ENCODE results near the gene PDCL2. TPM values are rescaled to one million over a fixed set of nuclear protein-coding genes. Genes with fewer than 3 reads are reported as not detected.
"Not testable (repeated sequence)": the region's sequence is repeated elsewhere in the genome, so short reads cannot be mapped to it uniquely, and the experiment has no call there.

The PDCL2 gene
- total and polyA plus RNA-seq, 2 experiments from 2014 or later: not detected

DNA sequence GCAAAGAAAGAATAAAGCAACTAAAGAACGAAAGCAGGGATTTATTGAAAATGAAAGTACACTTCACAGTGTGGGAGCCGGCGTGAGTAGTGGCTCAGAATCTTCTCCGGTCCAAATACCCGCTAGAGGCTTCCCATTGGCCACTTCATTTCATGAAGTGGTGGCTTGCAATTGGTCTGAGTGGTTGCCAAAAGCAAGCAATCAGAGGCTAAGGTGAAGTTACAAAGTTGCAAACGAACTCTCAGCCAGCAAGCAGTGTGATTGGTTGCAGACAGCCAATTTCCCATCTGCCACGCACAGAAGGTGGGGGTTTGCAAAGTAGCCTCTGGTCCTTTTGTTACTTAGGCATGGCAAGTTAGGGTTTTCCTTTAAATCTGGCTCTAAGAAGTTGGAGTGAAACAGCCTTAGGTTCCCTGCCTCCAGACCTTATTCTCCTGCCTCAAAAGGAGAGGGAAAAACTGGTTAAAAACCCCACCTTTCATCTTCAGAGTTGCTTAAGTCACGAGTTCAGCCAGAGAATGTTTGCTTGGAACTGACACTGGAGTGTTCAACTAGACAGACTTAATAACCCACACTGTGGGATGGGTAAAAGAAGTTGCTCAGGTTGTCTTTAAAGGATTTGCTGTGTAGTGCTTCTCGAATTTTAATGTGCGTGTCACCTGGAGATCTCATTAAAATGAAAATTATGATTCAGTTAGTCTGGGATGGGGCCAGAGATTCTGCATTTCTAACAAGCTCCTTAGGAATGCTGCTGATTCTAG, 38.4 kb downstream of the PDCL2 start:
- no peaks in the 10 kb centered on the region for H3K9me2 ChIP-seq (ENCODE audit: insufficient read depth)
- no peaks in the 10 kb centered on the region for H3K36me3 ChIP-seq (ENCODE audit: low read depth)
- H3K79me2 ChIP-seq (ENCODE audit: insufficient read depth): 0 out of 2 replicates have a peak, but pooled peaks cover under 1% of the 10 kb centered on the region
- H3K9ac ChIP-seq: peak overlapping the region; percentile 73
- no peaks in the 10 kb centered on the region for H3K9me3 ChIP-seq (ENCODE audit: low read depth)
- TF ChIP-seq EZH2 (IDR thresholded peaks at IDR 0.05; ENCODE audit: insufficient read depth, poor library complexity, severe bottlenecking) (no peak), EZH2phosphoT487 (IDR thresholded peaks at IDR 0.05; ENCODE audit: insufficient read depth, low read depth) (no peak)
- H2AFZ ChIP-seq: peak overlapping the region; percentile 80
- peak overlapping the region; percentile 49 for H3K27ac ChIP-seq
- H3F3A ChIP-seq (ENCODE audit: insufficient read depth): peaks cover 25% of the 10 kb centered on the region
- H3K4me3 ChIP-seq: peak overlapping the region; percentile 73
- in situ Hi-C loops (cut with MboI): loop anchor here (25.0 kb wide), 1 partner anchor 541 kb away; no protein-coding TSS in a partner anchor
- no peaks in the 10 kb centered on the region for H3K27me3 ChIP-seq (replicated peaks; ENCODE audit: insufficient read depth)
- DNase-seq: peak; percentile 84
- peak overlapping the region; percentile 81 for H3K4me2 ChIP-seq (ENCODE audit: unreplicated experiment)
- 36 to 39% methylated on average over 10 of the region's 10 CpGs for WGBS, 2 experiments (ENCODE audit: low coverage in 1 of 2, low lambda C conversion rate in 2 of 2, missing lambda C conversion rate in 2 of 2)
- no peaks in the 10 kb centered on the region for H4K20me1 ChIP-seq (ENCODE audit: insufficient read depth)
- peaks cover 21% of the 10 kb centered on the region for H3K4me1 ChIP-seq (ENCODE audit: insufficient read depth)

DNA sequence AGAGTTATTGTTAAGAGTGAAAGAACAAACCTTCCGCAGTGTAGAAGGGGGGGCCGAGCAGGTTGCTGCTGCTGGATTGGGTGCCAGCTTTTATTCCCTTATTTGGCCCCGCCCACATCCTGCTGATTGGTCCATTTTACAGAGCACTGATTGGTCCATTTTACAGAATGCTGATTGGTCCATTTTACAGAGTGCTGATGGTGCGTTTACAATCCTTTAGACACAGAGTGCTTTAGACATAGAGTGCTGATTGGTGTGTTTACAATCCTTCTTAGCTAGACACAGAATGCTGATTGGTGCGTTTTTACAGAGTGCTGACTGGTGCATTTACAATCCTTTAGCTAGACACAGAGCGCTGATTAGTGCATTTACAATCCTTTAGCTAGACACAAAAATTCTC, 40.1 kb downstream of the PDCL2 start:
- 81 to 83% methylated on average over 6 of the region's 6 CpGs for WGBS, 2 experiments (ENCODE audit: low coverage in 1 of 2, low lambda C conversion rate in 2 of 2, missing lambda C conversion rate in 2 of 2)
- not testable (repeated sequence) for H3K4me2 ChIP-seq (ENCODE audit: unreplicated experiment); H3K9me3 ChIP-seq (ENCODE audit: low read depth); H2AFZ ChIP-seq; H3K27me3 ChIP-seq (replicated peaks; ENCODE audit: insufficient read depth); H3K27ac ChIP-seq; H4K20me1 ChIP-seq (ENCODE audit: insufficient read depth); H3K9ac ChIP-seq; H3K4me3 ChIP-seq; H3K79me2 ChIP-seq (ENCODE audit: insufficient read depth); DNase-seq; H3K9me2 ChIP-seq (ENCODE audit: insufficient read depth); H3K36me3 ChIP-seq (ENCODE audit: low read depth)
- in situ Hi-C loops (cut with MboI): loop anchor here (25.0 kb wide), 1 partner anchor 540 kb away; no protein-coding TSS in a partner anchor
- Histone ChIP-seq H3K4me1 (ENCODE audit: insufficient read depth) (peaks cover 30% of the 10 kb centered on the region), H3F3A (ENCODE audit: insufficient read depth) (peaks cover 41% of the 10 kb centered on the region)

DNA sequence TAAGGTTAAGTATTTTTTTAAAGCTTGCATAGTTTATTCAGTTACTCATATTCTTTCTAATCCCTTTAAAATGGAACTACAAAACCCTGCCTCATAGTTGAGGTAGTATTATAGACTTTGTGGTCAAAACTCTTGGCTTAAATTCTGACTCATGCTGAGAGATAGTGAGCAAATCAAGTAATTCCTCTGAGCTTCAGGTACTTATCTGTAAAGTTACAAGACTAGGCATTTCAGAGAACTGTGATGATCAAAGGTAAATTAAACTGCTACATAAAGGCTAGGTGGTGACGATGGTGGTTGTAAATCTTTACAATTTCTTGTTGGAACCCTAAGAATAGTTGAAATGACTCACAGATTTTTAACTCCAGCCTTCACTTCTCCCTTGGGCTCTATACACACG, 42.2 kb downstream of the PDCL2 start:
- no peak overlapping the region for H2AFZ ChIP-seq
- in situ Hi-C loops (cut with MboI): loop anchor here (25.0 kb wide), 1 partner anchor 538 kb away; no protein-coding TSS in a partner anchor
- no peak overlapping the region for H3K9ac ChIP-seq
- no peaks in the 10 kb centered on the region for H3K9me3 ChIP-seq (ENCODE audit: low read depth)
- peak overlapping the region; percentile 47 for H3K27ac ChIP-seq
- 26 to 34% methylated on average over 2 of the region's 2 CpGs for WGBS, 2 experiments (ENCODE audit: low coverage in 1 of 2, low lambda C conversion rate in 2 of 2, missing lambda C conversion rate in 2 of 2)
- H3K4me3 ChIP-seq: peak overlapping the region; percentile 17; the same call in 1 of the 2 replicates
- no peaks in the 10 kb centered on the region for H4K20me1 ChIP-seq (ENCODE audit: insufficient read depth)
- peak overlapping the region; percentile 54 for H3K4me2 ChIP-seq (ENCODE audit: unreplicated experiment)
- no peak for TF ChIP-seq EZH2phosphoT487 (IDR thresholded peaks at IDR 0.05; ENCODE audit: insufficient read depth, low read depth)
- peak; percentile 86 for DNase-seq
- H3K36me3 ChIP-seq (ENCODE audit: low read depth): no peaks in the 10 kb centered on the region
- H3K27me3 ChIP-seq (replicated peaks; ENCODE audit: insufficient read depth): no peaks in the 10 kb centered on the region
- no peaks in the 10 kb centered on the region for H3K9me2 ChIP-seq (ENCODE audit: insufficient read depth)
- peaks cover 47% of the 10 kb centered on the region for H3F3A ChIP-seq (ENCODE audit: insufficient read depth)
- H3K4me1 ChIP-seq (ENCODE audit: insufficient read depth): peaks cover 30% of the 10 kb centered on the region
- H3K79me2 ChIP-seq (ENCODE audit: insufficient read depth): peaks cover 12% of the 10 kb centered on the region

DNA sequence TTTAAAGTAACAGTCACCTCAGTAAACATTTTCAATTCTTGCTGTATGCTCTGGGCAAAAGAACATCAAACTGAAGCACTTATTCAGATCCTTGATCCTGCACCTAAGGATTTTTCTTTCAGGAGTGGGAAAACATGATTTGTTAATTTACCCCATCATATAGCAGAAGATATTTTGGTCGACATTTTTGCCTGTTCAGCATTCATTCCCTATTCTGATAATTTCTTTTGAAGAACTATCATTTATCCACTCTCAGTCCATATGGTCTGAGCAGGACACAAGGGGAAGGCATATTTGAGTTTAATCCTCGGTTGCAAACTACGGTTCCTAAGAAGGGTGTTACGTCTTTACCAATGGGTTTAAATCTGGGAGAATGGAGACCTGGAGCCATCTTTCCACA, 44.1 kb downstream of the PDCL2 start:
- Histone ChIP-seq H3K9ac (peak overlapping the region; percentile 89), H3K79me2 (ENCODE audit: insufficient read depth) (peaks cover 32% of the 10 kb centered on the region), H4K20me1 (ENCODE audit: insufficient read depth) (no peaks in the 10 kb centered on the region), H3K36me3 (ENCODE audit: low read depth) (no peaks in the 10 kb centered on the region), H3K4me2 (ENCODE audit: unreplicated experiment) (peak overlapping the region; percentile 85), H3K4me1 (ENCODE audit: insufficient read depth) (peaks cover 43% of the 10 kb centered on the region), H3K4me3 (peak overlapping the region; percentile 82), H3K9me2 (ENCODE audit: insufficient read depth) (no peaks in the 10 kb centered on the region), H3K9me3 (ENCODE audit: low read depth) (no peaks in the 10 kb centered on the region), H2AFZ (peak overlapping the region; percentile 88), H3K27ac (peak overlapping the region; percentile 89), H3F3A (ENCODE audit: insufficient read depth) (peaks cover 58% of the 10 kb centered on the region), H3K27me3 (replicated peaks; ENCODE audit: insufficient read depth) (no peaks in the 10 kb centered on the region)
- TF ChIP-seq EZH2 (IDR thresholded peaks at IDR 0.05; ENCODE audit: insufficient read depth, poor library complexity, severe bottlenecking) (no peak), EZH2phosphoT487 (IDR thresholded peaks at IDR 0.05; ENCODE audit: insufficient read depth, low read depth) (no peak)
- DNase-seq: no peak
- WGBS, 2 experiments (ENCODE audit: low coverage in 1 of 2, low lambda C conversion rate in 2 of 2, missing lambda C conversion rate in 2 of 2): 28% methylated on average over 4 of the region's 4 CpGs
- in situ Hi-C loops (cut with MboI): no loop called here
